K562 (cell line): Measurements from ENCODE around the gene PPRC1. TPM values are rescaled to one million over a fixed set of nuclear protein-coding genes. Genes with fewer than 3 reads are reported as not detected.

ENCODE experiments used
- ATAC-seq: fragments of 200-7000 bp; cut with Tn5 transposase; 3 replicates; pipeline ENCODE4 v1.9.1; 2020; ENCODE audit warnings: moderate library complexity
- BruUV-seq: library from RNA; stranded (reverse); fragments of 400-500 nt; replicated peaks from 2 replicates; lab custom pipeline; 2021; lab: Mats Ljungman, UMichigan
- CTCF ChIA-PET: fragments of 300-600 bp; formaldehyde crosslinking; extraction: SDS; loops from one replicate; lab custom pipeline; 2021; ENCODE audit warnings: low intra/inter-chr PET ratio; lab: Yijun Ruan, JAX
- POLR2A ChIA-PET: fragments of 300-600, 350-650 bp; sonication (Branson Sonifier 250); formaldehyde crosslinking; extraction: SDS; loops from one replicate; lab custom pipeline; 2021; ENCODE audit warnings: antibody characterized with exemption, inconsistent platforms; lab: Yijun Ruan, JAX
- DNase-seq, 4 experiments: peaks; one replicate each; pipeline versions ENCODE4 v3.0.0 to v3.0.0-alpha.2; 2011 to 2018; ENCODE audit warnings: low spot score in 3 of 4, mixed read lengths in 3 of 4; ENCODE audit errors: extremely low read depth in 1 of 4
- FAIRE-seq: peaks from 2 replicates; lab custom pipeline; 2011; peaks lifted over from hg19 to GRCh38; lab: Jason Lieb, UNC
- H2AFZ ChIP-seq: 2 replicates; pipeline ENCODE4 v1.6.0; 2011; ENCODE audit warnings: low read depth, low read length, control low read depth, inconsistent platforms
- H3K27ac ChIP-seq: fragments of 200-600 bp; 3 replicates; pipeline ENCODE4 v1.8.0; 2011; ENCODE audit warnings: low read depth, mild to moderate bottlenecking, control low read depth, inconsistent platforms, low read length, moderate library complexity, mixed read lengths; ENCODE audit errors: extremely low read depth
- H3K27me3 ChIP-seq, 2 experiments: fragments of 300-600 bp in 1 of 2; 2 replicates in 1 of 2; 3 replicates in 1 of 2; pipeline versions ENCODE4 v1.6.0 to v1.8.0; 2011; ENCODE audit warnings: inconsistent platforms in 2 of 2, low read length in 2 of 2, mild to moderate bottlenecking in 1 of 2, mixed read lengths in 1 of 2, moderate library complexity in 1 of 2; ENCODE audit not compliant: control insufficient read depth in 2 of 2, insufficient read depth in 2 of 2
- H3K36me3 ChIP-seq: fragments of 300-600 bp; 3 replicates; pipeline ENCODE4 v1.8.0; 2011; ENCODE audit warnings: mild to moderate bottlenecking, low read length, inconsistent platforms; ENCODE audit not compliant: control insufficient read depth, insufficient read depth
- H3K4me1 ChIP-seq, 2 experiments: fragments of 200-600 bp in 1 of 2; replicated peaks in 1 of 2; 2 replicates in 1 of 2; 3 replicates in 1 of 2; pipeline versions ENCODE4 v1.5.1 to v1.8.0; 2011; ENCODE audit warnings: inconsistent platforms in 2 of 2, low read length in 2 of 2, mild to moderate bottlenecking in 1 of 2, mixed read lengths in 1 of 2, moderate library complexity in 1 of 2; ENCODE audit not compliant: control insufficient read depth in 2 of 2, insufficient read depth in 2 of 2
- H3K4me2 ChIP-seq: 2 replicates; pipeline ENCODE4 v1.6.1; 2011; ENCODE audit warnings: low read length, control low read depth, inconsistent platforms, mixed read lengths; ENCODE audit not compliant: insufficient read depth
- H3K4me3 ChIP-seq: fragments of 200-600 bp; sonication (generic), shearing (Covaris generic); 2 replicates; pipeline ENCODE4 v1.5.1; 2016; ENCODE audit warnings: control low read depth, inconsistent platforms
- H3K79me2 ChIP-seq: fragments of 200-600 bp; 3 replicates; pipeline ENCODE4 v1.8.0; 2011; ENCODE audit warnings: low read length, inconsistent platforms; ENCODE audit not compliant: control insufficient read depth, insufficient read depth
- H3K9ac ChIP-seq, 2 experiments: 2 replicates each; pipeline versions ENCODE4 v1.6.0 to v1.6.1; 2011; ENCODE audit warnings: low read depth in 2 of 2, low read length in 2 of 2, control low read depth in 1 of 2, inconsistent platforms in 1 of 2, mild to moderate bottlenecking in 1 of 2, mixed read lengths in 1 of 2; ENCODE audit not compliant: insufficient read depth in 1 of 2
- H3K9me1 ChIP-seq: one replicate; pipeline ENCODE4 v1.6.0; 2011; ENCODE audit warnings: inconsistent platforms, mild to moderate bottlenecking, low read length, moderate library complexity; ENCODE audit not compliant: control insufficient read depth, insufficient read depth
- H3K9me3 ChIP-seq: replicated peaks from 2 replicates; pipeline ENCODE4 v1.5.1; 2011; ENCODE audit warnings: low read depth, low read length, inconsistent platforms; ENCODE audit not compliant: control insufficient read depth, insufficient read depth
- H4K20me1 ChIP-seq: replicated peaks from 2 replicates; pipeline ENCODE4 v1.6.1; 2011; ENCODE audit warnings: low read length, inconsistent platforms, mixed read lengths; ENCODE audit not compliant: control insufficient read depth, insufficient read depth
- DACH1 ChIP-seq: fragments of 450-650 bp; IDR thresholded peaks from 2 replicates; pipeline ENCODE4 v1.6.1; 2018; ENCODE audit not compliant: partially characterized antibody
- FIP1L1 ChIP-seq: fragments of 200-400 bp; formaldehyde crosslinking; IDR thresholded peaks from 2 replicates; pipeline ENCODE4 v1.6.1; 2018; ENCODE audit warnings: mild to moderate bottlenecking, low read depth, low read length; ENCODE audit not compliant: poor library complexity, severe bottlenecking
- NBN ChIP-seq: fragments of 450-650 bp; IDR thresholded peaks from 2 replicates; pipeline ENCODE4 v1.6.1; 2016; ENCODE audit warnings: low read depth, mild to moderate bottlenecking
- SP2 ChIP-seq: IDR thresholded peaks from 2 replicates; pipeline ENCODE4 v1.6.1; 2011; ENCODE audit warnings: mild to moderate bottlenecking, low read depth, low read length, moderate library complexity; ENCODE audit not compliant: poor library complexity, severe bottlenecking; ENCODE audit errors: extremely low read depth
- ZNF778 ChIP-seq: fragments of 450-650 bp; formaldehyde crosslinking; IDR thresholded peaks from 2 replicates; pipeline ENCODE4 v1.4.0; 2020; ENCODE audit warnings: mild to moderate bottlenecking, moderate library complexity
- WGBS: fragments of 100-300 bp; shearing (Covaris generic); methylation state at CpG from one replicate; pipeline ENCODE4 v1.1.6; 2016; ENCODE audit warnings: low coverage, mixed read lengths; ENCODE audit not compliant: insufficient coverage; ENCODE audit errors: missing lambda C conversion rate; 5-methylcytosine and 5-hydroxymethylcytosine counted together
- in situ Hi-C: fragments of 300-500 bp; cut with MboI; formaldehyde crosslinking; loops from 4 replicates; pipeline ENCODE4 v1.15.0; 2018; ENCODE audit warnings: inconsistent platforms, mixed read lengths
- intact Hi-C: fragments of 100-400 bp; cut with micrococcal nuclease; formaldehyde crosslinking; loops from 2 replicates; pipeline ENCODE4 v1.14.2; 2022
- polyA plus RNA-seq, 8 experiments: library from polyadenylated mRNA; depleted of rRNA in 4 of 8; stranded (reverse) in 5 of 8; unstranded in 3 of 8; fragments of >200 nt; fragmentation: Nextera tagmentation in 2 of 8; fragmentation: Illumina TruSeq in 1 of 8; extraction: Ambion mirVana in 2 of 8; extraction: Trizol in 1 of 8; gene quantifications; 2 replicates each; pipeline versions ENCODE4 v1.2.1 to v1.2.3, GENCODE V29; 2011 to 2014; ENCODE audit warnings: inconsistent platforms in 1 of 8, missing spikeins in 1 of 8
- total RNA-seq, 7 experiments: library from RNA; depleted of rRNA in 6 of 7; stranded (reverse); fragments of >200 nt in 6 of 7; fragmentation: Illumina TruSeq in 2 of 7; extraction: Trizol in 2 of 7; gene quantifications; 2 replicates each; pipeline versions ENCODE4 v1.2.1 to v1.2.3, GENCODE V29; 2011 to 2021; ENCODE audit warnings: low replicate concordance in 1 of 7
- TF ChIP-seq, protein P1 (sequence below): fragments of 250-450 bp; sonication (Bioruptor Pico); IDR thresholded peaks from 2 replicates; pipeline ENCODE4 v1.5.0; 2020; ENCODE audit warnings: mild to moderate bottlenecking
- TF ChIP-seq, protein P2 (sequence below), 2 experiments: fragments of 450-650 bp in 1 of 2; sonication (generic) in 1 of 2; formaldehyde crosslinking in 1 of 2; IDR thresholded peaks in 1 of 2; conservative IDR thresholded peaks in 1 of 2; 2 replicates each; pipeline versions ENCODE4 v1.6.1 to v1.8.1; 2016 to 2023; ENCODE audit warnings: mild to moderate bottlenecking in 2 of 2, moderate library complexity in 2 of 2, inconsistent platforms in 1 of 2, missing genetic modification reagents in 1 of 2

The PPRC1 gene
- total and polyA plus RNA-seq, 9 of the 15 experiments (the other 6 are each of a cell fraction or from before 2014, with no cell fraction given), result 8.5 to 47.1 (median 16.2) TPM

DNA sequence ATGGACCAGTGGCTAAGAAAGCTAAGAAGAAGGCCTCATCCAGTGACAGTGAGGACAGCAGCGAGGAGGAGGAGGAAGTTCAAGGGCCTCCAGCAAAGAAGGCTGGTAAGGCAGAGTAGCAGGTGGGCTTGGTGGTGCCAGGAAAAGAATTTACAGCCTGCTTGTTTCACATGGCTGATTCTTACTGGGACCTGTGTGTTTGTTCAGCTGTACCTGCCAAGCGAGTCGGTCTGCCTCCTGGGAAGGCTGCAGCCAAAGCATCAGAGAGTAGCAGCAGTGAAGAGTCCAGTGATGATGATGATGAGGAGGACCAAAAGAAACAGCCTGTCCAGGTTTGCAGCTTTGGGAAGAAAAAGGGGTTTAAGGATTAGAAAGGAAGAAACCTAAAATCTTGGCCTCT lies 24.4 kb downstream of the PPRC1 start:
- POLR2A ChIA-PET, result interaction anchor here (0.7 to 1.4 kb wide), 3 partner anchors 12 to 254 kb away, joined by 3 to 7 read pairs (median 3); no protein-coding TSS in a partner anchor
- Histone ChIP-seq H3K4me3 (no peak overlapping the region), H2AFZ (no peak overlapping the region), H3K4me1 (peaks cover 7 to 15% of the 10 kb centered on the region in 2 experiments; a peak in 4 of 5 replicates), H3K79me2 (peaks cover 67% of the 10 kb centered on the region), H3K9ac (peak overlapping the region in 1 of 2 experiments; percentile 64; a peak in 1 of 4 replicates), H3K27me3 (no peaks in the 10 kb centered on the region), H3K36me3 (peaks cover 88% of the 10 kb centered on the region), H3K9me1 (no peaks in the 10 kb centered on the region), H4K20me1 (peaks cover 6% of the 10 kb centered on the region), H3K9me3 (no peaks in the 10 kb centered on the region), H3K4me2 (no peak overlapping the region), H3K27ac (no peak overlapping the region; the same call in 2 of the 3 replicates)
- intact Hi-C loops (no loop called here), in situ Hi-C loops (no loop called here)
- DNase-seq (no peak), FAIRE-seq (no peak), ATAC-seq (no peak)
- CTCF ChIA-PET, result no interaction called here
- 87% methylated on average over 3 of the region's 3 CpGs for WGBS
- TF ChIP-seq DACH1, result no peak
- no peak for TF ChIP-seq SP2
- no TSS peak for BruUV-seq

DNA sequence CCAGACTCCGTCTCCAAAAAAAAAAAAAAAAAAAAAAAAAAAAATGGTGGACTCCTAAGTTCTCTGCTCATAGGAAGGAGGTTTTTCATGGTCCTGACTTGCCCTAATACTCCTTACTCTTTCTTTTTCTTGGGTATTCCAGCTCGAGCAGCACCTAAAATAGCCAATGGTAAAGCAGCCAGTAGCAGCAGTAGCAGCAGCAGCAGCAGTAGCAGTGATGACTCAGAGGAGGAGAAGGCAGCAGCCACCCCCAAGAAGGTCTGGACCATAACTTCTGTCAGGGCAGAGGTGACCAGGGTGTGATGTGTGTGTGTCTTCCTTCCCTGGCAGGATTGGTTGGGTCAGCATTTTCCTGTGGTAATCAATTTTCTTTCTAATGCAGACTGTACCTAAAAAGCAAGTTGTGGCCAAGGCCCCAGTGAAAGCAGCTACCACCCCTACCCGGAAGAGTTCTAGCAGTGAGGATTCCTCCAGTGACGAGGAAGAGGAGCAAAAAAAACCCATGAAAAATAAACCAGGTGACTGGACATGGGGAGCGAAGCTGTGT lies 26.3 kb downstream of the PPRC1 start:
- POLR2A ChIA-PET, result interaction anchor here (0.7 to 2.3 kb wide), 2 partner anchors 10 to 245 kb away, joined by 3 to 10 read pairs; no protein-coding TSS in a partner anchor
- peaks cover 99% of the 10 kb centered on the region for H3K36me3 ChIP-seq
- 91% methylated on average over 4 of the region's 5 CpGs for WGBS

More for the DNA sequence above, 26.3 kb downstream of the PPRC1 start:
- H3K4me3 ChIP-seq, result no peak overlapping the region
- no peak overlapping the region for H2AFZ ChIP-seq
- no TSS peak for BruUV-seq
- no peak overlapping the region for H3K27ac ChIP-seq
- intact Hi-C loops, result no loop called here
- H3K9me1 ChIP-seq, result no peaks in the 10 kb centered on the region
- FAIRE-seq, result no peak
- H3K27me3 ChIP-seq, result no peaks in the 10 kb centered on the region
- H3K4me1 ChIP-seq, result peaks cover 15 to 17% of the 10 kb centered on the region in 2 experiments; a peak in 4 of 5 replicates
- H3K9me3 ChIP-seq, result no peaks in the 10 kb centered on the region
- no peak for DNase-seq
- peaks cover 2% of the 10 kb centered on the region for H4K20me1 ChIP-seq
- TF ChIP-seq, protein P1, sequence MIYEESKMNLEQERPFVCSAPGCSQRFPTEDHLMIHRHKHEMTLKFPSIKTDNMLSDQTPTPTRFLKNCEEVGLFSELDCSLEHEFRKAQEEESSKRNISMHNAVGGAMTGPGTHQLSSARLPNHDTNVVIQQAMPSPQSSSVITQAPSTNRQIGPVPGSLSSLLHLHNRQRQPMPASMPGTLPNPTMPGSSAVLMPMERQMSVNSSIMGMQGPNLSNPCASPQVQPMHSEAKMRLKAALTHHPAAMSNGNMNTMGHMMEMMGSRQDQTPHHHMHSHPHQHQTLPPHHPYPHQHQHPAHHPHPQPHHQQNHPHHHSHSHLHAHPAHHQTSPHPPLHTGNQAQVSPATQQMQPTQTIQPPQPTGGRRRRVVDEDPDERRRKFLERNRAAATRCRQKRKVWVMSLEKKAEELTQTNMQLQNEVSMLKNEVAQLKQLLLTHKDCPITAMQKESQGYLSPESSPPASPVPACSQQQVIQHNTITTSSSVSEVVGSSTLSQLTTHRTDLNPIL, result no peak
- TF ChIP-seq NBN (no peak), FIP1L1 (no peak), ZNF778 (CRISPR knock-in tag) (no peak)
- TF ChIP-seq, protein P2, sequence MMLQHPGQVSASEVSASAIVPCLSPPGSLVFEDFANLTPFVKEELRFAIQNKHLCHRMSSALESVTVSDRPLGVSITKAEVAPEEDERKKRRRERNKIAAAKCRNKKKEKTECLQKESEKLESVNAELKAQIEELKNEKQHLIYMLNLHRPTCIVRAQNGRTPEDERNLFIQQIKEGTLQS (IDR thresholded peaks at IDR 0.05), result no peak
- TF ChIP-seq, protein P2 (CRISPR knock-in tag; conservative IDR thresholded peaks at IDR 0.05), result no peak
- H3K9ac ChIP-seq, result no peak overlapping the region
- CTCF ChIA-PET, result no interaction called here
- peaks cover 48% of the 10 kb centered on the region for H3K79me2 ChIP-seq
- in situ Hi-C loops, result no loop called here
- ATAC-seq, result no peak
- no peak overlapping the region for H3K4me2 ChIP-seq
